IPS-NIHi7 (cell line): Measurements from ENCODE around the gene DCAF17.

Source experiments
- DNase-seq: peaks from one replicate; pipeline ENCODE4 v3.0.0; 2012; ENCODE audit warnings: mixed read lengths; ENCODE audit errors: extremely low spot score

The DCAF17 gene

GRCh38 chr2:171434013-171434989, at the start of gene DCAF17:
Gene DCAF17, plus strand, starts transcription at chr2:171434226. Its CDS starts 352 bp downstream, at chr2:171434578.
- DNase-seq, result peak; percentile 97

GRCh38 chr2:171386627-171387026, 47.4 kb upstream of the DCAF17 start:
- peak; percentile 18 for DNase-seq

- no peak for DNase-seq
Observed at GRCh38 chr2:171387052-171387451, 47.0 kb upstream of the DCAF17 start.

- no peak for DNase-seq
Observed at GRCh38 chr2:171389325-171389724, 44.7 kb upstream of the DCAF17 start.

GRCh38 chr2:171389780-171390179, 44.2 kb upstream of the DCAF17 start:
- no peak for DNase-seq

- DNase-seq, result no peak
Observed at GRCh38 chr2:171390941-171391516, 43.0 kb upstream of the DCAF17 start.

- peak; percentile 15 for DNase-seq
Observed at GRCh38 chr2:171391532-171391931, 42.5 kb upstream of the DCAF17 start.

- DNase-seq, result no peak
Observed at GRCh38 chr2:171393487-171393886, 40.5 kb upstream of the DCAF17 start.

GRCh38 chr2:171394164-171394740, 39.8 kb upstream of the DCAF17 start:
- no peak for DNase-seq

GRCh38 chr2:171399292-171399691, 34.7 kb upstream of the DCAF17 start:
- DNase-seq, result no peak

GRCh38 chr2:171400395-171400794, 33.6 kb upstream of the DCAF17 start:
- no peak for DNase-seq

GRCh38 chr2:171401947-171402346, 32.1 kb upstream of the DCAF17 start:
- no peak for DNase-seq

GRCh38 chr2:171402906-171403580, 31.0 kb upstream of the DCAF17 start:
- no peak for DNase-seq

GRCh38 chr2:171404261-171404660, 29.8 kb upstream of the DCAF17 start:
- DNase-seq, result no peak

- DNase-seq, result no peak
Observed at GRCh38 chr2:171404719-171405118, 29.3 kb upstream of the DCAF17 start.

- no peak for DNase-seq
Observed at GRCh38 chr2:171405546-171405945, 28.5 kb upstream of the DCAF17 start.

GRCh38 chr2:171406044-171406443, 28.0 kb upstream of the DCAF17 start:
- no peak for DNase-seq

- no peak for DNase-seq
Observed at GRCh38 chr2:171407030-171407675, 26.9 kb upstream of the DCAF17 start.

- no peak for DNase-seq
Observed at GRCh38 chr2:171407676-171408044, 26.4 kb upstream of the DCAF17 start.

GRCh38 chr2:171409436-171409971, 24.5 kb upstream of the DCAF17 start:
- DNase-seq, result peak; percentile 44

GRCh38 chr2:171410101-171410500, 23.9 kb upstream of the DCAF17 start:
- DNase-seq, result no peak
